ENCODE measurements around the gene ZCCHC14.

ZCCHC14 gene

DNA sequence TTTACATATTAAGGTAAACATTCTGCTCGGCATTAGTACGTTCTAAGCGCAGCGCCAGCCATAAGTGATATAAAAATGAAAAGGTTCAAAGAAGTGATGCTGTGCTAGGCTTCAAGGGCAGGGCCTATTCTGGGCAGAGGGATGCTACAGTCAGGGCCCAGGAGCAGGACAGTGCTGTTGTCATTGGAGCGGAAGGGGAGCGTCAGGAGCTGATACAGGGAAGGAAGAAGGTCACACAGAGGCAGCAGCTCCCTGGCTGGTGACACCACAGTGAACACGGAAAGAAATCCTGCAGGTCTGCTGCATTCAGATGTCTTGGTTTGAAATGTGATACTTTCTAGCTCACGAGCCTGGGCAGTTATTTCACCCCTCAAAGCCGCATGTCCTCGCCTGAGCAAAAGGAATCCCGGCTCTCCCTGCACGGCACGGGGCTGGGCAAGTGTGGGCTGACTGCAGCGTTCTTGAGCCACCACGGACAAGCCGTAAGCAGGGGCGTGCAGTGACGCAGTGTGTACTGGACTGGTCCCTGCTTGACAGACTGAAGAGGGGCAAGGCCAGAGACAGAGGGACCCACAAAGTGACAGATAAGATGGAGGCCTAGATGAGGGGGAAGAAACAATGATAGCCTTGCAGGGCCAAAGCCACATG, 41.1 kb downstream of the ZCCHC14 start:
- DNase-seq, result no peak

DNA sequence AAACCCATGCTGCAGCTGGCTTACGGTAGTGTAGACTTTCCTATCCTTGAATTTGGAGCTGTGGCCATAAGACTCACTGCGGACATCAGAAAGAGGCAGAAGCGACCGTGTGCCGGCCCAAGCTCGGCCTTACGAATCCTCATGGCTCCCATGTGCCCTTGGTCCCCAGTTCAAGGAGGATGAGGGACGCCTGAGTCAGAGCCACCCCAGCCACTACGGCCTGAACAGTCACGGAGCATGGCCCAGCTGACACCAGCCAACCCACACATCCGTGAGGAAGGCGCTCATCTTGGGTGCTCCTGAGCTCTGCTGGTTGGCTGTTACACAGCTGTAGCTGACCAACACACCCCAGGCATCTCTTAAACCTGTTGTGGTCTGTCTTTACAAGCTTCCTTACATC, 44.0 kb downstream of the ZCCHC14 start:
- no peak for DNase-seq

DNA sequence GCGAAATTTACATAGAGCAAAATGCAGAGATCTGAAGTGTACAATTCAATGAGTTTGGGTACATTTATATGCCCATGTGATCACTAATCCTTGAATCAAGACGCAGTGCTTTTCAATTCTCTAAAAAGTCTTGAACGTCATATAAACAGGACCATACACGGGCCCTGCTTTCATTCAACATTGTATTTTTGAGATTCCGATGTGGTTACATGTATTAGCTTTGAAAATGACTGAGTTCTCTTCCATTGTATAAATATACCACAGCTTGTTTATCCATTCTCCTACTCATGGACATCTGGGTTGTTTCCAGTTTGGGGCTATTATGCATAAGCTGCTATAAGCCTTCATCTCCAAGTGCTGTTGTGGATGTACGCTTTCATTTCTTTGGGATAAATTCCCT, 45.5 kb downstream of the ZCCHC14 start:
- DNase-seq, result no peak

DNA sequence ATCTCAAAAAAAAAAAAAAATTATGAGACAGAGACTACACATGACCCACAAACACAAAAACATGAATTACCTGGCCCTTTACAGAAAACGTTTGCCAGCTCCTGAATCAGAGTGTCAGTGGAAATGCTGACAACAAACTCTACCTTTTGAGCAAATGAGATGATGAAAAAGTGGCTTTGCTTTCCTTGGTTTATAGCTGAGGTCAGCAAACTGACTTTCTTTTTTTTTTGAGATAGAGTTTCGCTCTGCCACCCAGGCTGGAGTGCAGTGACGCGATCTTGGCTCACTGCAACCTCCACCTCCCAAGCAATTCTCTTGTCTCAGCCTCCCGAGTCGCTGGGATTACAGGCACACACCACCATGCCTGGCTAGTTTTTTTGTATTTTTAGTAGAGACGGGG, 46.3 kb downstream of the ZCCHC14 start:
- DNase-seq, result no peak

DNA sequence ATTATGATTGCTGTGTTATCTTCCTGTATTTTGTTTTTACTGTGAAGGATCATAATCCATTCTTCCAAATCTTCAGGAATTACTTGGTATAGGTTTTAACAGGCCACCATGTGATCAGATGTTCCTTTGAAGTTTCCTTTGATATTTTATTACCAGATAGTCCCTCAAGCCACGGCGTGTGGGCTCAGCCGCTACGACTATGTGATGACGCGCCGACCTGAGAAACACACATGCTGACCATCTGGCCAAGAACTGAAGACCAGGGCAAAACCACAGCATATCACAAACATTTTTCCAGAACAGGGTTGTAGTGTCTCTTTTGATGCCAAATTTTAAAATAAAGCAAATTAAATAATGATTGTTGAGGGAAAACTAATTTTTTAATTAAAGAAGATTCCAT, 47.3 kb downstream of the ZCCHC14 start:
- no peak for DNase-seq

DNA sequence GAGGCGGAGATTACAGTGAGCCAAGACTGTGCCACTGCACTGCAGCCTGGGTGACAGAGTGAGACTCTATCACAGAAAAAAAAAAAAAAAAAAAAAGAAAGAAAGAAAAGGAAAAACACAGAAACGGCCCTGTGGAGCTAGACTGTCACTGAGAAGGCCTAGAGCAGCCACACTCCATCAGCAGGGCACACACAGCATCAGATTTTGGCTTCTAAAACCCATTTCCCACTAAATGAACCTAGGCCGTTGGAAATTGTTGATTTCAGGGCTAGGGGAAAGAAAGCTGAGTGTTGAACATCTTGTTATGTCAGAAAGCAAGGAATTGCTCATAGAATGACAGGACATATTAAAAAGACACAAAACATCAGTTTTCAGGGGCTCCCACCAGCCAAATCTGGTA, 48.9 kb downstream of the ZCCHC14 start:
- DNase-seq, result no peak

DNA sequence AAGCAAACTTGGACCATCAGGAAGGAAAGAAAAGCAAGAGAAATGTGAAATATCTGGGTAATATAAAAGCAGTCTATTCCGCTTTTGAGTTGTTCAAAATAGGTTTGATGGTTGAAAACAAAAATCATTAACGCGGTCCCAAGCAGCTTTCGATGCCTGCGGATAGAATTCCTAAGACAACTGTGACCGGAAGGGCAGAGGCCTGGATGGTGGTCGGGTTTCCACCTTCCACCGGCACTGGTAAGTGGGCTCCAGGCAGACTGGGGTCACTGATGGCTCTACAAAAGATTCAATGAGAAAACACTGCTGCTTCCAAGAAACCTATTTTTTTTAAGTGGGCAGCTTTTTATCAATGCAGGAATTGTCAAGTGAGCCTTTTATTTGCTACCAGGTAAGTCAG, 49.8 kb downstream of the ZCCHC14 start:
- DNase-seq, result no peak

DNA sequence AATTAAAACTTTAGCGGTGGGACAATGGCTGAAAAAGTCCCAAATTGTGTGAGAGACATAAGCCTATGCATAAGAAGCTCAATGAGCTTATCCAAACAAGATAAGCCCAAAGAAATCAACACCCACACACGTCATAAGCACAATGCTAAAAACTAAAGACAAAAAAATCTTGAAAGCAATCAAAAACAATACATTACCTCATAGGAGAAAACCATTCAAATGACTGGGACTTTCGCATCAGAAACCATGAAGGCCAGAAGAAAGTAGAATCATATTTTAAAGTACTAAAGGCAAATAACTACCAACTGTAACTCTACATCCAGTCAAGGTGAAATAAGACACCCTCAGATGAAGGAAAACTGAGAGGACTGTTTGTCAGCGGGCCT, 50.2 kb downstream of the ZCCHC14 start:
- DNase-seq, result no peak

DNA sequence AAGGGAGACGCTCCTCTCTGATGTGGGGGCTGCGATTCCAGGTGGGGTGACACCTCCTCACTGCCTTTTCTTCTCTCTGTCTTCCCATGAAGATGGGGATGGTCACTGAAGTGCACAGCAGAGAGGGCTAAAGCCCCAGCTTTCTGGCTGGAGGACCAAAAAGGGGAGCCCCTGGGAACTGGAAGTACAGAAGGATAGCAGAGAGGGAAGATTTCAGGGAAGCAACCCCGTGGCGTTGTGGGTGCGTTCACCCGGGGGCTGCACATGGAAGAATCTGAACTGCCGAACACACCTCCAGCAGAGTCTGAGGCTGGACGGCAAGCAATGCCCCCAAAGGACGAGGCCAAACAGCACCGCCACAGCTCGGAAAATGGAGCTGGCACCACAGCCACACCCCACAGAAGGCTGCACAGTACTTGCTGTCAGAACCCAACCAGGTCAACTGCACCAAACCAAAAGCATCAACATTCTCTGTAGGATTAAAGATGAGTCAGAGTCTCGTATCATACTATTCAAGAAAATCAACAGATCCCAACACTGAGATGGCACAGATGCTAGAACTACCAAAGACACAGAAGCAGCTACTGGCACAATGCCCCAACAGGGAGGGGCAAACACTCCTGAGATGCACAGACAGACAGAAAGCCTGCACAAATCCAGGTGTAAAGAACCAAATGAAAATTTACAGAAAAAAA, 50.8 kb downstream of the ZCCHC14 start:
- no peak for DNase-seq

DNA sequence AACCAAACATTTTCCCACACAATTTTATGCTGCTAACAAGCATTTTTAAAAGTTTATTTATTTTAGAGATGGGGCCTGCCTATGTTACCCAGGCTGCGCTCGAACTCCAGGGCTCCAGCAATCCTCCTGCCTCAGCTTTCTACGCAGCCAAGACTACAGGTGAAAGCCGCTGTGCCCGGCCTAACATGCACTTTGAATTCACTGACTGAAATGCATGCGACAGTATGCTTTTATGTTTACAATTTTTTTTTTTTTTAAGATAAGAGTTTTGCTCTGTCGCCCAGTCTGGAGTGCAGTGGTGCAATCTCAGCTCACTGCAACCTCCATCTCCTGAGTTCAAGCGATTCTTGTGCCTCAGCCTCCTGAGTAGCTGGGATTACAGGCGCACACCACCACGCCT, 52.9 kb downstream of the ZCCHC14 start:
- no peak for DNase-seq

DNA sequence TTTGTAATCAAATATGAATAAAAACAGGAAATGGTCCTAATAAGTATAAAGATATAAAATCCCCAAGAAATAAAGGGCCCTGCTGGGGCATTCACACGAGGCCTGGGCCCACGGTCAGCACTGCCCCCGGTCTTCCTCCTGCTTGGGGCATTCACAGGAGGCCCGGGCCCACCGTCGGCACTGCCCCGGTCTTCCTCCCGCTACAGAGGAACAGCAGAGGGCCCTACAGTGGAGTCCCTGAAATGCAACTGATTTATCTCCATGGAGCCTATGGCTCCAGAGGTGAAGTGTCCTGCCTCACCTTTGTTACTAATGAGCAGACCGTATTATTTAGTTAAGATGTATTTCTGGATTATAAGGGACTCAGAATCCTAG, 54.2 kb downstream of the ZCCHC14 start:
- DNase-seq, result no peak

DNA sequence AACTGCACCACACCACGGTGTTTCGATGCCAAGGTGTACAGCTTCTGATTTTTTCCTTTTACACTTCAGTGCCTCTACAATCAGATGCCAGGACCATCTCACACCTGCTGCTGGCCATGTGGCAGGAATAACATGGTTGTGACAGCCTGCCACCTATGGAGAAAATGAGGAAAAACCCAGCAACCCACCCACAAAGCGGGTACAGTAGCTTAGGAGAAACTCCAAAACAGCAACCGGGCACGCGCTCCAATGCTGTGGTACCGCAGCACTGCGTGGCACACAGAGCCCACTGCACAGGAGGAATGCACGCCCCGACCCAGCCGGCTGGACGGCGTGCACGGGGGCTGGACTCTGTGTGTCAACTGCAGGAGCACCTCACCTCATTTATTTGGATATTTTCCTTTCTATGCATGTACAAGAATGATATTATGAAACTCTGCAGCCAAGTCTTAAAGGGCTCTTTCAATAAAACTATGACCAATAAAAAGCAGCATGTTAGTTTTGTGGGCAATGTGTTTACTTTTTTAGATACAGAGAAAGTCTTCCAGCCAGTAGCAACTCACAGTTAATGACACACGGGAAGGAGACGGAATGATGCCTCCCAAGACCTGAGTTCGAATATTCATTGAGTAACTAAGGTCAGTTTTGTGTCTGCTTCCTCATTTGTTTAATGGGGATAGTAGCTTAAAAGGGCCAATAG, 54.8 kb downstream of the ZCCHC14 start:
- DNase-seq, result no peak

DNA sequence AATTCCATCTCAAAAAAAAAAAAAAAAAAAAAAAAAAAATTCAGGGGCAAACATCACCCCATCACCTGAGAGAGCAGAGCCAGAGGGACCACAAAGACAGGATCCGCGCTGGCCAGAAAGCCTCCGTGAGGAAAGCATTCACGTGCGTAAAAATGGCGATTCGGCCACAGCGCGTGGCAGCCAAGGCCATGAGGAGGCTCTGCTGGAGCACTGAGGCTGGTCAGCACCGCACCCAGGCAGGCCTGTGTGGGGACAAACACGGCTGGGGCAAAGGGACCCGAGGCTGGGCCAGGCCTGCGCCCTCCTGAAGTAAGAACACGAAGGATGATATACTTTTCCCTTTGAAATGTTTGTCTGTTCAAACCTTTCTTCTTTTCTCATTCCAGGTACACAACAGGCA, 55.5 kb downstream of the ZCCHC14 start:
- DNase-seq, result no peak

DNA sequence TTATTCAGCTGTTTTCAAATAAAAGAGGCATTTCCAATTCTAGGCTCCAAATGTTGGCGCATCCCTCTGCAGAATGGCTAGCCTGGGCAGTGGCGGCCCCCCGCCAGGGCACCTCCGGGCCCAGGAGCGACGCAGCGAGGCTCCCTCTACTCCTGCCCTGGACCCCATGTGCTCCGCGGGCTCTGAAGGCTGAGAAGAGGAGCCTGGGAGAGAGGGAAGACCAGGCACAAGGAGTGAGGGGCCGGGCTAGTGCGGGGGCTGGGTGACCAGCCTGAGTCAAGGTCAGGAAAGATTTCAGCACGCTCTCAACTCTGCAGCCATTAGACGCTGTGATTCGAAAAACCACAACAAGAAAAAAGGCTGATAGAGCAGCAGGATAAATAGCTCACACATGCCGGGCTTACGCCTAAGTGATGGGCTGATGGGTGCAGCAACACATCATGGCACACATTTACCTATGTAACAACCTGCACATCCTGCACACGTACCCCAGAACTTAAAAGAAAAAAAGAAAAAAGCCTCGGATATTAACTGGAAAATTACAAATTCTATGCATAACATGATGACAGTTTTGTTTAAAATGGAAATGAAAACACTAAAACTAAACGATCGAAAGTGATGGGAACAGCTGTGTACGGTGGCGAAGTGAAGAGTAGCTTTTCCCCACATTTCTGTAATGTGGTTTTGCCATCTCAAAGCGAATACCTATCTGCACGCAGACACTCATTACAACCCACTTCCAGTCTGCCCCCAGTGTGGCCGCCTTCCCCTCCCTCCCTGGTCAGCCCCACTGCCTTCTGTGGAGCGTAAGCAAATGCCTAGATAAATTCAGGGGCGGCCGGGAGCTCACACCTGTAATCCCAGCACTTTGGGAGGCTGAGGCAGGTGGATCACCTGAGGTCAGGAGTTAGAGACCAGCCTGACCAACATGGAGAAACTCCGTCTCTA, 56.3 kb downstream of the ZCCHC14 start:
- DNase-seq, result no peak

DNA sequence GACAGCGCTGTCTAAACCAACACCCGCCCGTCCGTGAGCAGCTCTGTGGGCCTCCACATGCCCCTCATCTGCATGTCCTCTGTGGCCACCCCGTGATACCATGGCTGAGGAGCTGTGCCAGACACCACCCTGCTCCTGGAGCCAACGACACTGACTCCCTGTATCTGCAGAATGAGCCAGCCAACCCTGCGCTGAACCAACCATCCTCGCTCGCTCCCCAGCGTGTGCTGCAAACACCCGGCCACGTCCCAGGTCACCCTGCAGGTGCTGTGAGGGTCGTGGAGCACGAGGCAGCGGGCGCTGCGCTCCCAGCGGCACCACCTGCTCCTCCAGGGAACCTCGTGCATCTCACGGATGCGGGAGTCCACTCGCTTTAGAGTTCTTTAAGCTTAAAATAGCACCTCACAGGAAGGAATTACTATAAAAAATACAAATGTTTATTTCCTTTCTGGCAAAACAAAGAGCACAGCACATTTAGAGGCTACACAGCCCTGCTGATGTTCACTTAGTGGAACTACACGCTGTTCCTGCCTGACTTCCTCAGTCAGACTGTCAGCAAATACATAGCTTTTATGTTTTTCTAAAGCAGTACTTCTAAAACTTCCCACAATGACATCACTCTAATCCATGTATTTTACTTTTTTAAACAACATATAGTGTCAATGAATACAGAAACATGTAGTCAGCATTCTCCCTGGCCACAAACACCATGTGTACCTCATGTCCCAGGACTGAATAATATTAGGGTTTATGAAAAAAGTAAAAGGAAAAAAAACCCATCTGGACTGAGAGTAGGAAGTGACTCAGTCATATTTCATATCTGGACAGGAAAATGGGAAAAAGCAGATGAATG, 57.2 kb downstream of the ZCCHC14 start:
- DNase-seq, result no peak

DNA sequence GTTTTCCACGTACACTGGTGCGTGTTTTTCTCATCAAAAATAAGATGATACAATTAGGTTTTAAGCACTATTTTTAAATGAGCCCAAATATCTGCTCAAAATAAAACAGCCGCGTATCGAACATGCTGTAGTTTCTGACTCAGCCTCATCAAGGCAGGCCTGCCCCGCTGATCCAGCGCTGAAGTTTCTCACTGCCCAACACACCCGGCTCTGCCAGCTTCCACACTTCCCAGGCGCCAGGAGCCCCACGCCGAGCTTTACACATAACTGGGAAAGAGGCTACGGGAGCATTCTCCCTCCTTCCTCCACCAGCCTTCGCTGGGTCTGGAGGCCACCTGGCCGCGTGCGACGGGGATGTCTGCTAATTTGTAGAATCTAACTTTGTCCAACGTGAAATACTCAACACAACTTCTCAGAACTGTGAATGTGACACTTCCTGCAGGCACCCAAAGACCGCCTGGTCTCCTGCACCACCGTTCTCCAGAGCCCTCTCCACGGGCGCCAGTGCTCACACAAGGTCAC, 58.6 kb downstream of the ZCCHC14 start:
- DNase-seq, result no peak

DNA sequence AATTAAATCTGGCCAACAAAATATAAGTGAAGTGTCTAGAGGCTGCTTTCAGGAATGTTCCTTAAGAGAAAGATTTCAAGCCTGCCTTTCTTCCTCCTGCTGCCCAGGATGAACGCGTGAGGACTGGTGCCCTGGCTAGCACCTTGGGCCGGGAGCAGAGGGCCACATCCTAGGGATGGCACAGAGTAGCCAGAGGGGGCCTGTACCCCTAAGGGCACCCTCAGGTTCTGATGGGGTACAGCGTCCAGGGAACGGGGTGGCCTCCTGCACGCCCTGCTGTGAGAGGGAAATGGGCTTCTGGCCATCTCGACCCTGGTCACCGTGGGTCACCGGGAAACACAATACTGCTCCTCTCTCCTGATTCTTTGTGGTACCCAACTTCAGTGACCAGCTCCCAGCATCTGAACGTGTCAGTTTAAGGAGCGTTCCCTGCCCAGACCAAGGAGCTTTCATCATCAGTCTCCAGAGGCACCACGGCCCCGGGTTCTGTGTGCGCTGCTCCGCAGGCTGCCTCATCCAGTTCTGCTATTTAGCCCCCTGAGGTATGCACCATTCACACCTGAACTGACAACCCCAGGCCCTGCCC, 60.4 kb downstream of the ZCCHC14 start:
- no peak for DNase-seq

DNA sequence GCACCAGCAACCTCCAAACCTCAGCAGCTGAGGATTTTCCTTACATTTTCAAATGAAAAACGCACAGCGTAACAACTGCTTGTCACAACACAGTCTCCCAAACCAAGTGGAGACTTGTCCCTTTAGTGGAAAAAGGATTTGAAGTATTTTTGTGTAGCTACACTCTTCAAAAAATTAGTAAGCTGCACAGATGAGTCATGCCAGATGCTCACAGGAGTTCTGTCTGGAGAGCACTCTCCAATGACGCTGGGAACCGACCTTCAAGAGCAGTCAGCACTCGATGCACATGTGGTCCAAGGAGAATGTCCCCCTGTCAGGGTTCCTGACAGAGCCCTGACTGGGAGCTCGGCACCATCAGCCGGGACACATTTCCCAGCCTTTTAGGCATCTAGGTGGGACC, 60.9 kb downstream of the ZCCHC14 start:
- DNase-seq, result no peak

DNA sequence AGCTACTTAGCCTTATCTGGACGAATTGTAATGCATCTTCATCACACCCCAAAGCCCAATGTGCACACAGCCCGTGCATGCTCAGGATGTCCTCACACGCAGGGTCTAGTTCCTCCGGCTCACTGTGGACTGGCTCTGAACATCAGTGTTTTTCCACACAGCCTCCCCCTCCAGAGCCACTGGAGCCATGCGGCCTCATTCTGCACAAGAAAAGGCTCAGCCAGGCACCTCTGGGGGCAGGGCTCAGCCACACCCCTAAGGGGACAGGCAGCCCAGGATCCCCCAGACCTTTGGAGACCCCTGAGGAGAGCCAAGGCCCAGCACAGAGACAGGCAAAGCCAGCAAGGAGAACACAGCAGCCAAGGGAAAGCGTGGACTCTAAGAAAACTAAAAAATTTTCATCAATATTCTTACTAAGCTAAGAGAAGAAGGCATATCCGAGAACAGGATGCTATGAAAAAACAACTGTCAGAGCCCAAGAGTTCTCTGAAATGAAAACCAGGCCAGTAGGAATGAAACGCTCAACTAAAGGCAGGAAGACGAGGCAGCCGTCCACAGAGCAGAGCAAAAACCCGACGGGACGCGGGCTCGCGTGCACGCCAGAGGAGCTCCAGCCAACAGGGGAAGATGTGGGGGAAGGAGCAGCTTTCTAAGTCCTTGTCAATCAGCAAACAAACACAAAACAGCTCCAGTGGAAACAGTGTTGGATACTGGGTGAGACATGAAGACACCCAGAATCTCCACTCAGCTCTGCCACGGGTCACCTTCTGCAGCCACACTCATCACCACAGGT, 66.2 kb downstream of the ZCCHC14 start:
- DNase-seq, result no peak

DNA sequence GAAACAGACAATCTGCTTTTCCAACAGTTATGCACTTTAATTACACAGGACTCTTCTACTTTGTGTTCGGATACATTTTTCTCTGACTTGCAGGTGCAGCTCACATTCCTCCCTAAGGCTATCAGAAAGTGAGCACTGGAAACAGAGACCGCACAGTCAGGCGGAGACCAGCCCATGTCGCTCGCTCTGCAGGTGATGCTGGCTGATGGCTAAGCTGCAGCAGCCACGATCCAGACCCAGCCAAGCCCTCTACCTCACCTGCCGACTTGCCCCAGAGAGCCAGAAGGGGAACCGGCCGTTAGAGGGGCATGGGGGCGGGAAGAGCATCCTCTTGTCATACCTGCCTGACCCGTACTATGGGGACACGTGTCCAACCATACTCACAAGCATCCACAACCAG, 66.9 kb downstream of the ZCCHC14 start:
- no peak for DNase-seq

DNA sequence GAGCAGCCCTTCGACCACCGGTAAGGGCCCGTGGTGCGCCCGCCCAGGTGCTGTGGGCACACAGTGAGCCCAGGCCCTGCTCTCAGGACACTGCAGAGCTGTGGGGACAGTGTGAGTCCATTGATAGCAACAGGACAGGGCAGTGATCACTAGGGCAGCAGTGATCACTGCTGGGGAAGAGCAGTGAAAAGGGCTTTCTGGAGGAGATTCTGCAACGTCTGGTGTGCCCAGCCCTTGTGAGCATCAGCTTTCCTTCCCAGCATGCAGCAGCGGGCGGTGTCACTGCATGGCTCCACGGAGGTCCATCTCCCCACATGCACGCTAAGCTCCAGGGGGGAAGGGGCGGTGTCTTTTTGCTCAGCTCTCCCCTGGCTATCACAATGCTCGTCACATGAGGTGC, 68.6 kb downstream of the ZCCHC14 start:
- no peak for DNase-seq

Measured in OCI-M1 (cell line).